Activated CD8-positive, alpha-beta memory T cell treated with anti-CD3 and anti-CD28 coated beads, Interleukin-2, amount 10 ng/mL, durations not matched to agents 7 days and 5 days (primary cell): ENCODE results near the gene KCNK18. TPM values are rescaled to one million over a fixed set of nuclear protein-coding genes. Genes with fewer than 3 reads are reported as not detected.

Experiments used
- ATAC-seq: fragments of 150-1000 bp; cut with Tn5 transposase; one replicate; pipeline ENCODE4 v1.10.0; 2021; ENCODE audit warnings: moderate library complexity
- CTCF ChIA-PET: fragments of 350-600 bp; sonication (Branson Sonifier 250); formaldehyde crosslinking; loops from one replicate; lab custom pipeline; 2021; ENCODE audit warnings: antibody characterized with exemption; lab: Charles Lee
- DNase-seq: peaks from one replicate; pipeline ENCODE4 v3.0.0-alpha.2; 2020
- H3K27ac Mint-ChIP-seq: one replicate; pipeline ENCODE4 v1.8.0; 2021; ENCODE audit warnings: mild to moderate bottlenecking, mixed read lengths
- H3K27me3 Mint-ChIP-seq: one replicate; pipeline ENCODE4 v1.8.0; 2021; ENCODE audit warnings: mixed read lengths
- H3K36me3 Mint-ChIP-seq: one replicate; pipeline ENCODE4 v1.8.0; 2021; ENCODE audit warnings: mild to moderate bottlenecking, mixed read lengths
- H3K4me1 Mint-ChIP-seq: one replicate; pipeline ENCODE4 v1.8.0; 2021; ENCODE audit warnings: mixed read lengths
- H3K4me3 Mint-ChIP-seq: one replicate; pipeline ENCODE4 v1.8.0; 2021; ENCODE audit warnings: mild to moderate bottlenecking, moderate library complexity, mixed read lengths
- H3K9me3 Mint-ChIP-seq: one replicate; pipeline ENCODE4 v1.8.0; 2022; ENCODE audit warnings: low read depth, mixed read lengths
- microRNA-seq: library from miRNA; unstranded; fragments of <30 nt; microRNA quantifications from one replicate; pipeline ENCODE4 v1.2.0, GENCODE V29; 2022
- total RNA-seq, 2 experiments: library from RNA; stranded (reverse); gene quantifications; one replicate each; pipeline ENCODE4 v1.2.3, GENCODE V29; 2021

The KCNK18 gene
- total RNA-seq, 2 experiments from 2014 or later: not detected

DNA sequence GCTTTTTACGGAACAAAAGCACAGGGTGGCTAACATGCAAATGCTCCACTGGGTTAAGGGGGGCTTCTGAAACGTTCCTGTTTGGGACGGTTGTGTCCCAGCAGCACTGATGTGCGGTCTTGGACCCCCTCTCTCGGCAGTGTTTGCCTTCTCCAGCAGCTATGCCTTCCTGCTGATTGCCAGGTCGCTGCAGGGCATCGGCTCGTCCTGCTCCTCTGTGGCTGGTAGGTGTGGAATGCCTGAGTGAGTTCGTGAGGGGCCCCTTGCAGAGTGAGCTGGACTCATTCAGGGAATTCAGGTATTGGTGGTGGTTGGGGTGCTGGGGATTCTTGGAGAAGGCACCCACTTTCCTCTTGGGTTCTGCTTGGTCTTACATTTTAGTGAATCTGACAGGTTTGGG, 56.6 kb downstream of the KCNK18 start:
- no peak for ATAC-seq
- Mint-ChIP-seq H3K27ac (no peak overlapping the region), H3K4me3 (no peak overlapping the region), H3K36me3 (no peaks in the 10 kb centered on the region), H3K27me3 (peaks cover 15% of the 10 kb centered on the region), H3K4me1 (no peaks in the 10 kb centered on the region), H3K9me3 (no peaks in the 10 kb centered on the region)
- CTCF ChIA-PET: no interaction called here
- DNase-seq: no peak

DNA sequence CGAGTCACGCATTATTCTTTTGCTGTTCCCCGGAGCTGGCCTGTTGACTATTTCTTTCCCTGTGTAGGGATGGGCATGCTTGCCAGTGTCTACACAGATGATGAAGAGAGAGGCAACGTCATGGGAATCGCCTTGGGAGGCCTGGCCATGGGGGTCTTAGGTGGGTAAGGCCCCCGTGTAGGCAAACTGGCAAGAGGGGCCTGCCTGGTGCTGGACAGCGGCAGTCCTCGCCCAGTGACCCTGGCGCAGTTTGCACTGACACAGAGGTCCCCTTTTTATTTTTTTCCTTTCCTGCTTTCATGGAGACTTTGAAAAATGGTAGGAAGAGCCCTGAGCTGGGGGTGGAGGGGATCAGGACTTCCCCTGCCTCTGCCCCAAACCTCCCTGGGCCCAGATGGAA, 57.0 kb downstream of the KCNK18 start:
- H3K27me3 Mint-ChIP-seq: peaks cover 15% of the 10 kb centered on the region
- DNase-seq: no peak
- H3K9me3 Mint-ChIP-seq: no peaks in the 10 kb centered on the region
- H3K36me3 Mint-ChIP-seq: no peaks in the 10 kb centered on the region
- peaks cover 3% of the 10 kb centered on the region for H3K4me1 Mint-ChIP-seq
- CTCF ChIA-PET: no interaction called here
- no peak overlapping the region for H3K27ac Mint-ChIP-seq
- ATAC-seq: no peak
- H3K4me3 Mint-ChIP-seq: no peak overlapping the region

DNA sequence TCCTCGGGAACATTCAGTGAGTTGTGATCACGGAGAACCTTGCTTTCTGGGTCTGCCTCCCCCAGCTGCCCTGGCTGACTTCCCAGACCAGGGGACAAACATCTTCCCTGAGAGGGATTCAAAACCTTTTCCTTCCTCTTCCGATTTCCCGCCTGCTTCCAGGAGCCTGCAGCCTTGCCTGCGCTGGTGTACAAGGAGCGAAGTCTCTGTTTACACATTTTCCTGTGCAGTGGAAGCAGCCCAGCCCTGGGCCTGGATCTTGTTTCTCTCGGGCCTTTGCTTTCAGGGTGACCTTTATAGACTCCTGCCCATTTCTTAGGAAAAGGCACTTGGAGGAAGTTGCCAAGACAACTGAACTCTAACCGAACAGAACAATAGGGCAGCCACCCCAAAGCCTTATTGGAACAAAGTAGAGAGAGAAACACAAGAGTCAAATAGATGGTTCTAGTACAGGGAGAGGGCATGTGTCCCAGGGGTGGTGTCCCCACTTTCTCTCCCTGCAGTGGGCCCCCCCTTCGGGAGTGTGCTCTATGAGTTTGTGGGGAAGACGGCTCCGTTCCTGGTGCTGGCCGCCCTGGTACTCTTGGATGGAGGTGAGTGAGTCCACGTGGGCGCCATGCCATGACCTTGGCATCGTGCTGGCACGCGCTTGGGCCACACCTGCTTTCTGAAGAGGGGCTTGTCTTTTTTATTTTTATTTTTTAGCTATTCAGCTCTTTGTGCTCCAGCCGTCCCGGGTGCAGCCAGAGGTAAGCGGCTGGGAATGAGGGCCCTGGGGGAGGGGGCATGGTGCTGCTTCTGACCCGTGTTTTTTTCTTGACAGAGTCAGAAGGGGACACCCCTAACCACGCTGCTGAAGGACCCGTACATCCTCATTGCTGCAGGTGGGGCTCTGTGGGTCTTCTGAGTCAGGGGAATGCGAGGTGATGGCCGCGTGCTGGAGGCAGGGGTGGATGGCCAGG, 57.8 kb downstream of the KCNK18 start:
- peaks cover 21% of the 10 kb centered on the region for H3K27me3 Mint-ChIP-seq
- H3K9me3 Mint-ChIP-seq: no peaks in the 10 kb centered on the region
- no peaks in the 10 kb centered on the region for H3K36me3 Mint-ChIP-seq
- H3K27ac Mint-ChIP-seq: no peak overlapping the region
- H3K4me3 Mint-ChIP-seq: no peak overlapping the region
- DNase-seq (no peak), ATAC-seq (no peak)
- CTCF ChIA-PET: no interaction called here
- peaks cover 3% of the 10 kb centered on the region for H3K4me1 Mint-ChIP-seq

DNA sequence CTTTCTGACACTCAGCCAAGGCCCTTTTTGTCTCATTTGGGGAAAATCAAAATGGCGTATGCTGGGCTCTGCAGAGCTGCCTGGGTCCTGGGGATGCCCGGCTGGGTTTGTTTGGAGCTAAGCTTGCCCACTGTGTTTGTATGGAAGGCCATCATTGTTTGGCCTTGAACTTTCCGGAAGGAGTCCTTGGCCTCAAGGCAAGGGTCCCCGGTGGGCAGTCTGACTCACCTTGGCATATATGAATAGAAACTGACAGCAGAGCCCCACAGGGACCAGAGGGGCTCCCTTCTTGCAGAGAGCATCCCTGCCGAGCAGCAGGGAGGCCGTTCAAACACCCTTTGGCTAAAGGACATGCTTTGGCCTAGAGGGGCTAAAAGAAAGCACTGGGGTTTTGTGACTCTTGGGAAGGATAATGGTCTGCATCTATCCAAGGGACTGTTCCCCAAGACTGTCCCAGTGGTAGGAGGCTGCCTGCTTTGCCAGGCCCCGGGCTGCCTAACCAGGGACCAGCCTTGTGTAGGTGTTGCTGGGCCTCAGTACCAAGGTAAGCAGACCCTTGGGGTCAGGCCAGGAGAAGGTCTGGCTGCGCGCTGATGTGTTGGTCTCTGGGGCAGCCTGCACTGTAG, 58.7 kb downstream of the KCNK18 start:
- Mint-ChIP-seq H3K27me3 (peaks cover 26% of the 10 kb centered on the region), H3K36me3 (no peaks in the 10 kb centered on the region), H3K9me3 (no peaks in the 10 kb centered on the region), H3K4me1 (peaks cover 6% of the 10 kb centered on the region), H3K4me3 (no peak overlapping the region), H3K27ac (no peak overlapping the region)
- CTCF ChIA-PET: no interaction called here
- no peak for DNase-seq
- ATAC-seq: no peak

DNA sequence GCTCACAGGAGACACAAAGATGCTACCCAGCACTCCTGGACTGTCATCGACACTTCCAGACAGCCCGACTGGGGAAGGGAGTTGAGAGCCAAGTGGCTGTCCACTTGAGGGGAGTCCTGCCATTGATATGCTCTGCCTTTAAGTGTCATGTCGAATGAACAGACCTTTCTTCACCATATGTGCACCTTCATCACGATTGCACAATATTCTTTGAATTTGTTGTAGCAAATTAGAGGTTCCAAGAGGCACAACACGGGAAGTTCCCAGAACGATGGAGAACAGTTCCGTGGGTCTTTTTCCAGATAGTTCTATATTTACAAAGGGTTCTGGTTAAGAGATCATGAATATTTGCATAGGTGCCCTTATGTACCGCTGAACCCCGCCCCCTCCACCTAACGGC, 59.6 kb downstream of the KCNK18 start:
- CTCF ChIA-PET: no interaction called here
- no peaks in the 10 kb centered on the region for H3K9me3 Mint-ChIP-seq
- no peaks in the 10 kb centered on the region for H3K36me3 Mint-ChIP-seq
- no peak overlapping the region for H3K27ac Mint-ChIP-seq
- DNase-seq (no peak), ATAC-seq (no peak)
- peaks cover 34% of the 10 kb centered on the region for H3K27me3 Mint-ChIP-seq
- peaks cover 6% of the 10 kb centered on the region for H3K4me1 Mint-ChIP-seq
- no peak overlapping the region for H3K4me3 Mint-ChIP-seq

DNA sequence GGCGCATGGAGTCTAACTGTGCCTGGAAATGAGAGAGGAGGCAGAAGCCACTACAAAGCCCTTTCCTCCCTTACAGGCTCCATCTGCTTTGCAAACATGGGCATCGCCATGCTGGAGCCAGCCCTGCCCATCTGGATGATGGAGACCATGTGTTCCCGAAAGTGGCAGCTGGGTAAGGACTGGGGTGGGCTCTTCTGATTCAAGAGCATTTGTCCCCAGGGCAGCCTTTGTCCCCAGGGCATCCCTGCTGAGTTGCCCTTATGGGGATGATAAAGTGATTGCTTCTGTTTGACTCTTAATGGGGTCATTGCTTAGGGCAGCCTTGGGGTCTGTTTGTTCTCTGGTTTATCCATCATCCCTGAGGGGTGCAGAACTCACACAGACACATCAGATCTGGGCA, 60.4 kb downstream of the KCNK18 start:
- ATAC-seq (no peak), DNase-seq (peak; percentile 18)
- H3K36me3 Mint-ChIP-seq: no peaks in the 10 kb centered on the region
- H3K27ac Mint-ChIP-seq: no peak overlapping the region
- H3K27me3 Mint-ChIP-seq: peaks cover 39% of the 10 kb centered on the region
- CTCF ChIA-PET: no interaction called here
- H3K4me3 Mint-ChIP-seq: no peak overlapping the region
- H3K4me1 Mint-ChIP-seq: peaks cover 6% of the 10 kb centered on the region
- no peaks in the 10 kb centered on the region for H3K9me3 Mint-ChIP-seq

DNA sequence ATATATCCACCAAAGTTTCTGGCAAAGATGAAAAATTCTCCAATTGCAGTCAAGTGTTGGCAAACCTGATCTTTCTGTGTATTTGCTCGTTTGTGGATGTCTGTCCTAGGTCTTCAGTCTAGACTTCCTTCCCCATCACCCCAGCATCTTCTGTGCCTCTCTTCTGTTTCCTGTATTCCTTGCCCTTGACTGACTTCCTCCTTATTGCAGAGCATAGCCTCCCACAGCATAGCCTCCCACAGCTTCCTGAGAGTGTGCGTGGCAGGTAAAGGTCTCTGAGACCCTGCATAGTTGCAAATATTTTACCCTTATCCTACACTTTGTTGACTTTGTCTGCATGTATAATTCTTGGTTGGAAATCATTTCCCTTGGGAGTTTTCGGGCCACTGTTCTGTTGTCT, 62.0 kb downstream of the KCNK18 start:
- H3K4me3 Mint-ChIP-seq: no peak overlapping the region
- H3K27me3 Mint-ChIP-seq: peaks cover 39% of the 10 kb centered on the region
- no peak for DNase-seq
- no peaks in the 10 kb centered on the region for H3K36me3 Mint-ChIP-seq
- H3K9me3 Mint-ChIP-seq: no peaks in the 10 kb centered on the region
- no peak overlapping the region for H3K27ac Mint-ChIP-seq
- peaks cover 6% of the 10 kb centered on the region for H3K4me1 Mint-ChIP-seq
- no peak for ATAC-seq
- CTCF ChIA-PET: interaction anchor here (1.5 kb wide), 1 partner anchor 43 kb away, joined by 3 read pairs; no protein-coding TSS in a partner anchor

Small RNA genes lying within 50 kb of the gene (microRNA-seq; reads per million reads assigned to microRNA genes)
- not detected for gene MIR3663

Other genes with a start within 250 kb of the KCNK18 start
- not detected for gene SHTN1, start 192.3 kb upstream of the KCNK18 start, total RNA-seq
- gene VAX1, start 59.2 kb upstream of the KCNK18 start, total RNA-seq: not detected
- not detected for gene SLC18A2, start 43.6 kb downstream of the KCNK18 start, total RNA-seq
- gene PDZD8, start 178.0 kb downstream of the KCNK18 start, total RNA-seq: 10 to 100 TPM; 18.0 to 18.3 TPM